Osteoblast (primary cell): ENCODE data around the gene GJD3. TPM values are rescaled to one million over a fixed set of nuclear protein-coding genes. Genes with fewer than 3 reads are reported as not detected.
"Not testable (repeated sequence)": the region's sequence is repeated elsewhere in the genome, so short reads cannot be mapped to it uniquely, and the experiment has no call there.

ENCODE experiments used
- DNase-seq: peaks from one replicate; pipeline ENCODE4 v3.0.0; 2011; ENCODE audit warnings: low spot score, mixed read lengths; ENCODE audit not compliant: insufficient read length; ENCODE audit errors: missing footprints
- H2AFZ ChIP-seq: 2 replicates; pipeline ENCODE4 v1.6.0; 2011; ENCODE audit warnings: mild to moderate bottlenecking, low read length
- H3K27ac ChIP-seq: 2 replicates; pipeline ENCODE4 v1.5.1; 2011; ENCODE audit warnings: mild to moderate bottlenecking, low read depth, low read length, moderate library complexity
- H3K27me3 ChIP-seq: 2 replicates; pipeline ENCODE4 v1.6.0; 2012; ENCODE audit warnings: mild to moderate bottlenecking, control low read depth, inconsistent platforms, low read length, moderate library complexity; ENCODE audit not compliant: insufficient read depth
- H3K36me3 ChIP-seq: 2 replicates; pipeline ENCODE4 v1.5.1; 2011; ENCODE audit warnings: mild to moderate bottlenecking, low read length, control low read depth, moderate library complexity; ENCODE audit not compliant: insufficient read depth
- H3K4me1 ChIP-seq: 2 replicates; pipeline ENCODE4 v1.5.1; 2011; ENCODE audit warnings: mild to moderate bottlenecking, low read length, control low read depth, moderate library complexity; ENCODE audit not compliant: insufficient read depth
- H3K4me2 ChIP-seq: 2 replicates; pipeline ENCODE4 v1.6.0; 2011; ENCODE audit warnings: mild to moderate bottlenecking, low read length; ENCODE audit not compliant: insufficient read depth
- H3K4me3 ChIP-seq: fragments of 200-600 bp; sonication (generic); 3 replicates; pipeline ENCODE4 v1.5.1; 2012; ENCODE audit warnings: mild to moderate bottlenecking, low read length, inconsistent platforms; ENCODE audit not compliant: insufficient read depth
- H3K79me2 ChIP-seq: 2 replicates; pipeline ENCODE4 v1.6.0; 2012; ENCODE audit warnings: mild to moderate bottlenecking, low read length, control low read depth, inconsistent platforms; ENCODE audit not compliant: insufficient read depth
- H3K9me3 ChIP-seq: 2 replicates; pipeline ENCODE4 v1.5.1; 2011; ENCODE audit warnings: low read depth, low read length, control low read depth
- H4K20me1 ChIP-seq: 2 replicates; pipeline ENCODE4 v1.6.0; 2012; ENCODE audit warnings: mild to moderate bottlenecking, low read length, control low read depth; ENCODE audit not compliant: insufficient read depth
- total RNA-seq: library from RNA; depleted of rRNA; stranded (reverse); fragments of >200 nt; gene quantifications from 2 replicates; pipeline ENCODE4 v1.2.3, GENCODE V29; 2012
- TF ChIP-seq, protein P1 (sequence below): IDR thresholded peaks from 2 replicates; pipeline ENCODE4 v1.5.1; 2011; ENCODE audit warnings: mild to moderate bottlenecking, low read depth, low read length, moderate library complexity; ENCODE audit errors: extremely low read depth

Gene GJD3, protein sequence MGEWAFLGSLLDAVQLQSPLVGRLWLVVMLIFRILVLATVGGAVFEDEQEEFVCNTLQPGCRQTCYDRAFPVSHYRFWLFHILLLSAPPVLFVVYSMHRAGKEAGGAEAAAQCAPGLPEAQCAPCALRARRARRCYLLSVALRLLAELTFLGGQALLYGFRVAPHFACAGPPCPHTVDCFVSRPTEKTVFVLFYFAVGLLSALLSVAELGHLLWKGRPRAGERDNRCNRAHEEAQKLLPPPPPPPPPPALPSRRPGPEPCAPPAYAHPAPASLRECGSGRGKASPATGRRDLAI
- total RNA-seq: 1.8 and 2.7 TPM in 2 replicates

DNA sequence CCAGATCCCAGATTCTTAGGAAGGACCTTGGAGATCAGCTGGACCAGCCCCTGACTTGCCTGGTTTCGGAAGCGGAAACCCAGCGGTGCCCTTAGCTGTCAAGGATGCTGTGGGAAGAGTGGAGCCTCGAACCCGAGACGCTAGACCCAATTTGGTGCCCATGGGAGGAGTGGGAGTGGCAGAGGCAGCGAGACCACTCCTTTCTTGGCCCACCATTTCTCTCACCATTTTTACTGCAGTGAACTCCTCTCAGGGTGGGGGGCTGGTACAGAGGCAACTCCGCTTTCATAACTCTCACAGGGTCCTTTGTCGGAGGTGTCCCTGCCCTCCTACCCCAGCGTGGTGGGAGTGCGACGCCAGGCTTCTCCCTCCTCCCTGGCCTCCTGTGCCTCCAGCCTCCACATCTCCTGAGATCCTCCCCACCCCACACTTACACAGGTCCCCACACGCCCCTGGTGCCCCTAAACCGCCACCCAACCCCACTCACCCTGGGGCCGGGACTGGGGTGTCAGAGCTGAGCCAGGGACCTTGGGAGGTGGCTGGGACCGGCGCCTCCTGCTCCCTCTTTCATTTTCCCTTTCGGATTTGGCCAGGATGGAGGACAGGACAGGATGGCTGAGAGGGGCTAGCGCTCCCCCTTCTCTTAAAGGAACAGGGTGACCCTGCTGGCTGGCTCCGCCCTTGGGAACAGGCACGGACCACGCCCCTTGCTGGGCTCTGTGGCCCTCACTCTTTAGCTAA lies at the start of gene GJD3:
Gene GJD3, minus strand, starts transcription at position 617 of the 741 bp plus-strand sequence. CDS start 922 bp downstream, outside the sequence.
- Histone ChIP-seq H3K4me1 (peaks cover 11% of the 10 kb centered on the region), H3K27ac (no peak within 1 kb of the TSS), H3K4me2 (peak within 1 kb of the TSS; percentile 78), H3K4me3 (peak within 1 kb of the TSS; percentile 77), H3K27me3 (no peaks in the 10 kb centered on the region), H3K9me3 (no peaks in the 10 kb centered on the region), H2AFZ (peak within 1 kb of the TSS; percentile 65), H3K79me2 (peaks cover 6% of the 10 kb centered on the region), H3K36me3 (no peaks in the 10 kb centered on the region), H4K20me1 (peaks cover 5% of the 10 kb centered on the region)
- TF ChIP-seq, protein P1, sequence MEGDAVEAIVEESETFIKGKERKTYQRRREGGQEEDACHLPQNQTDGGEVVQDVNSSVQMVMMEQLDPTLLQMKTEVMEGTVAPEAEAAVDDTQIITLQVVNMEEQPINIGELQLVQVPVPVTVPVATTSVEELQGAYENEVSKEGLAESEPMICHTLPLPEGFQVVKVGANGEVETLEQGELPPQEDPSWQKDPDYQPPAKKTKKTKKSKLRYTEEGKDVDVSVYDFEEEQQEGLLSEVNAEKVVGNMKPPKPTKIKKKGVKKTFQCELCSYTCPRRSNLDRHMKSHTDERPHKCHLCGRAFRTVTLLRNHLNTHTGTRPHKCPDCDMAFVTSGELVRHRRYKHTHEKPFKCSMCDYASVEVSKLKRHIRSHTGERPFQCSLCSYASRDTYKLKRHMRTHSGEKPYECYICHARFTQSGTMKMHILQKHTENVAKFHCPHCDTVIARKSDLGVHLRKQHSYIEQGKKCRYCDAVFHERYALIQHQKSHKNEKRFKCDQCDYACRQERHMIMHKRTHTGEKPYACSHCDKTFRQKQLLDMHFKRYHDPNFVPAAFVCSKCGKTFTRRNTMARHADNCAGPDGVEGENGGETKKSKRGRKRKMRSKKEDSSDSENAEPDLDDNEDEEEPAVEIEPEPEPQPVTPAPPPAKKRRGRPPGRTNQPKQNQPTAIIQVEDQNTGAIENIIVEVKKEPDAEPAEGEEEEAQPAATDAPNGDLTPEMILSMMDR: no peak
- DNase-seq: peak; percentile 92

DNA sequence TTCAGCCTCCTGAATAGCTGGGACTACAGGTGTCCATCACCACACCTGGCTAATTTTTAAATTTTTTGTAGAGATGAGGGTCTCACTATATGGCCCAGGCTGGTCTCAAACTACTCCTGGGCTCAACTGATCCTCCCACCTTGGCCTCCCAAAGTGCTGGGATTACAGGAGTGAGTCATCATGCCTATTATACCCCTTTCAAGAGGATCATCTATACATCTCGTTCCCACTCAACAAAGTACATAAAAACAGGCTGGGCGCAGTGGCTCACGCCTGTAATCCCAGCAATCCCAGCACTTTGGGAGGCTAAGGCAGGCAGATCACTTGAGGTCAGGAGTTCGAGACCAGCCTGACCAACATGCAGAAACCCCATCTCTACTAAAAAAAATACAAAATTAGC lies 49.8 kb upstream of the GJD3 start:
- not testable (repeated sequence) for H3K4me3 ChIP-seq, H3K9me3 ChIP-seq, H4K20me1 ChIP-seq, H3K4me2 ChIP-seq, H2AFZ ChIP-seq, DNase-seq, H3K27me3 ChIP-seq
- peaks cover 26% of the 10 kb centered on the region for H3K4me1 ChIP-seq
- peaks cover 63% of the 10 kb centered on the region for H3K79me2 ChIP-seq
- H3K36me3 ChIP-seq: peaks cover 27% of the 10 kb centered on the region
- peak overlapping the region; percentile 91 for H3K27ac ChIP-seq

DNA sequence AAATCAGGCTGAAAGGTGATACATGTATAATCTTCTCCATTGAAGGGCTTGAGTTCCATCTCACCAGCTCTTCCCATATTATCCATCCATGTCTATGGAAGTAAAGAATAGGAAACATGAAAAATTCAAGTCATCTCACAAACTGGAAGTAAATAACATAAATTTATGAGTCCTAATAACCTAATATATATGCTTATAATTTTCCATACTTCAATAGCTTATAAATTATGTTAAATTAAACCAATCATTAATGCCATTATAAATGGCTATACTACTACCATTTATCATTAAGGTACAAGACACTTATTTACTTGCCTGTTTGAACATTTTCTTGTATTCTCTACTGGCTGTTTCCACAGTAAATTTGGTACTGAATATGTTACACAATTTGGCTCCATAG lies 48.3 kb upstream of the GJD3 start:
- peaks cover 27% of the 10 kb centered on the region for H3K36me3 ChIP-seq
- H3K4me3 ChIP-seq: no peak overlapping the region

DNA sequence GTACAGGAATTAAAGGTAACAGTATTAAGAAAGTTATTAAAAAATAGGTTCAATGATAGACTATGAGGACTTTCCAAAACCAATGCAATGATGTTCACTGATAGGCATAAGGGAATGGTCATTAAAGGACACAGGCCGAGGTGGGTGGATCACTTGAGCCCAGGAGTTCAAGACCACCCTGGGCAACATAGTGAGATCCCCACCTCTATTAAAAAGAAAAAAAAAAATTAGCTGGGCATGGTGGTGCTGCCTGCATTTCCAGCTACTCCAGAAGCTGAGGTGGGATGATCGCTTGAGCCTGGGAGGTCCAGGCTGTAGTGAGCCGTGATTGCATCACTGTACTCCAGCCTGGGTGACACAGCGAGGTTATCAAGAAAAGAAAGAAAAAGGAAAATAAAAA lies 47.3 kb upstream of the GJD3 start:
- DNase-seq: no peak
- peaks cover 34% of the 10 kb centered on the region for H3K36me3 ChIP-seq
- peak overlapping the region; percentile 36 for H3K27ac ChIP-seq

More for the DNA sequence above, 48.3 kb upstream of the GJD3 start:
- Histone ChIP-seq H3K4me1 (peaks cover 26% of the 10 kb centered on the region), H4K20me1 (no peaks in the 10 kb centered on the region), H3K27me3 (no peaks in the 10 kb centered on the region), H3K27ac (no peak overlapping the region), H3K79me2 (peaks cover 66% of the 10 kb centered on the region), H3K9me3 (no peaks in the 10 kb centered on the region), H2AFZ (no peak overlapping the region), H3K4me2 (no peak overlapping the region)
- TF ChIP-seq, protein P1: no peak
- no peak for DNase-seq

More for the DNA sequence above, 47.3 kb upstream of the GJD3 start:
- no peak overlapping the region for H3K4me2 ChIP-seq
- peaks cover 23% of the 10 kb centered on the region for H3K4me1 ChIP-seq
- H3K9me3 ChIP-seq: no peaks in the 10 kb centered on the region
- no peaks in the 10 kb centered on the region for H3K27me3 ChIP-seq
- no peaks in the 10 kb centered on the region for H4K20me1 ChIP-seq
- peaks cover 56% of the 10 kb centered on the region for H3K79me2 ChIP-seq
- TF ChIP-seq, protein P1: no peak
- H2AFZ ChIP-seq: no peak overlapping the region
- no peak overlapping the region for H3K4me3 ChIP-seq
